Mesendoderm (in vitro differentiated cells): ENCODE results near the gene SMURF2.
A peak's percentile ranks its signal among the peaks of the same experiment; 100 is the strongest.

Experiments
- DNase-seq: peaks from one replicate; pipeline ENCODE4 v3.0.0; 2013
- H2AK5ac ChIP-seq: 2 replicates; pipeline ENCODE4 v1.6.1; 2013; ENCODE audit warnings: low read length, inconsistent platforms
- H2BK120ac ChIP-seq: 2 replicates; pipeline ENCODE4 v1.6.1; 2013; ENCODE audit warnings: low read depth, mild to moderate bottlenecking, low read length, moderate library complexity, mixed read lengths
- H2BK15ac ChIP-seq: replicated peaks from 2 replicates; pipeline ENCODE4 v1.6.1; 2013; ENCODE audit warnings: low read depth, mild to moderate bottlenecking, moderate library complexity
- H2BK5ac ChIP-seq: 2 replicates; pipeline ENCODE4 v1.6.1; 2013; ENCODE audit warnings: low read length, inconsistent platforms
- H3K18ac ChIP-seq: 2 replicates; pipeline ENCODE4 v1.6.1; 2013; ENCODE audit warnings: mild to moderate bottlenecking, low read length, mixed read lengths
- H3K23ac ChIP-seq: one replicate; pipeline ENCODE4 v1.6.1; 2013; ENCODE audit warnings: low read length
- H3K27ac ChIP-seq: 2 replicates; pipeline ENCODE4 v1.5.1; 2013; ENCODE audit warnings: low read depth, mild to moderate bottlenecking, inconsistent platforms, low read length, moderate library complexity
- H3K27me3 ChIP-seq: 2 replicates; pipeline ENCODE4 v1.6.1; 2013; ENCODE audit warnings: low read length, control low read depth, mild to moderate bottlenecking, inconsistent platforms; ENCODE audit not compliant: insufficient read depth, poor library complexity
- H3K36me3 ChIP-seq: 2 replicates; pipeline ENCODE4 v1.6.1; 2013; ENCODE audit warnings: low read length, inconsistent platforms; ENCODE audit not compliant: control insufficient read depth, insufficient read depth
- H3K4ac ChIP-seq: one replicate; pipeline ENCODE4 v1.6.1; 2013; ENCODE audit warnings: low read depth, mild to moderate bottlenecking, low read length, moderate library complexity
- H3K4me1 ChIP-seq: 2 replicates; pipeline ENCODE4 v1.6.1; 2013; ENCODE audit warnings: low read depth, low read length, inconsistent platforms; ENCODE audit not compliant: control insufficient read depth
- H3K4me2 ChIP-seq: 2 replicates; pipeline ENCODE4 v1.6.1; 2013; ENCODE audit warnings: low read length
- H3K4me3 ChIP-seq: 2 replicates; pipeline ENCODE4 v1.5.1; 2013; ENCODE audit warnings: mild to moderate bottlenecking, low read length
- H3K56ac ChIP-seq: one replicate; pipeline ENCODE4 v1.6.1; 2013; ENCODE audit warnings: low read length
- H3K79me1 ChIP-seq: 2 replicates; pipeline ENCODE4 v1.6.1; 2013; ENCODE audit warnings: low read length, inconsistent platforms
- H3K79me2 ChIP-seq: 2 replicates; pipeline ENCODE4 v1.6.1; 2013; ENCODE audit warnings: mild to moderate bottlenecking, low read length; ENCODE audit not compliant: control insufficient read depth, insufficient read depth
- H3K9ac ChIP-seq: 2 replicates; pipeline ENCODE4 v1.6.1; 2013; ENCODE audit warnings: low read length, inconsistent platforms
- H4K5ac ChIP-seq: one replicate; pipeline ENCODE4 v1.6.1; 2013; ENCODE audit warnings: low read length
- H4K8ac ChIP-seq: one replicate; pipeline ENCODE4 v1.6.1; 2013; ENCODE audit warnings: low read depth, mild to moderate bottlenecking, control low read depth, low read length, moderate library complexity
- WGBS: extraction: QIAGEN DNeasy Blood & Tissue Kit; methylation state at CpG from one replicate; pipeline ENCODE4 v1.1.7; 2013; ENCODE audit warnings: low lambda C conversion rate, missing lambda C conversion rate; ENCODE audit not compliant: insufficient coverage; ENCODE audit errors: extremely low coverage; 5-methylcytosine and 5-hydroxymethylcytosine counted together

Gene SMURF2

DNA sequence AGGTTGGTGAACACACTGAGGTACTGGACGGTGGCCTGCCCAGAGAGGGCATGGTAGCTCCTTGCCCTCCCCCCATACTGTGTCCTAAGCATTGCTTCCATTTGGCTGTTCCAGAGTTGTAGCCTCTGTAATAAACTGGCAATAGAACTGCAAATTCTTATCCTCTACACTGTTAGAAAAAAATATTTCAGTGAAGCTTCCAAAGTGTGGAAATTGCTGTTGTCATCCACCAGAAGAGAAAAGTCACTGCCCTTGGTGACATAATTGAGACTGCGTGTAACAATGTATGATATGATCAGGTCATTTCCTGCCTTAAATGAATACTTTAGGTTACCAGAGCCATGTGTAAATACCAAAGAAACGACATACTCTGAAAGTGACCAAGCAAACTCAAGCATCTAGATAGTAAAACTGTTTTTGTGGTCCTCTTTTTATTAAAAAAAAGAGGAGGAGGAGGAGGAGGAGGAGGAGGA lies 89.4 kb downstream of the SMURF2 start:
- Histone ChIP-seq H2BK5ac (no peak overlapping the region), H3K4ac (no peak overlapping the region), H3K4me2 (no peak overlapping the region), H4K8ac (no peak overlapping the region), H3K23ac (no peak overlapping the region), H3K4me1 (no peaks in the 10 kb centered on the region), H3K56ac (no peak overlapping the region), H3K27me3 (no peaks in the 10 kb centered on the region), H3K27ac (no peak overlapping the region), H3K18ac (no peak overlapping the region), H3K79me1 (no peaks in the 10 kb centered on the region), H2BK120ac (no peak overlapping the region), H4K5ac (no peak overlapping the region), H2BK15ac (no peak overlapping the region), H2AK5ac (no peak overlapping the region), H3K36me3 (no peaks in the 10 kb centered on the region), H3K4me3 (no peak overlapping the region), H3K9ac (no peak overlapping the region), H3K79me2 (no peaks in the 10 kb centered on the region)
- peak; percentile 56 for DNase-seq
- WGBS, result no CpG with 5 or more reads among the region's 3 CpGs

DNA sequence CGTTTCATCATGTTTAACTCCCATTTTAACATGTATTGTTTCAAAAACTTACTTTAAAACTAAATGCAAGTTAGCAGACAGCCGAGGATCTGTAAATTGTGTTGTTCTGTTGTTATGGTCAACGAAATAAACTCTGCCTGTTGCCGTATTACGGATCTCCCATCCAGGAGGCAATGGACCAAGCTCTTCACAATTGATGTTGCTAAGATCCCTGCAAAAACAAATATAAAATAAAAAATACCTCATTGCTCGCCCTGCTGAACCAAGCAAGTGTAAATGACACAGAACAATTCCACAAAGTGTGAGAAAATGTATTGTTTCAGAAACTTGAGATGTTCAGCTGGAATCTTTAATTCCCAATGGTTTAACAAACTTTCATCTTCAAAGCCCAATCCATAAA lies 90.4 kb downstream of the SMURF2 start:
- H3K23ac ChIP-seq, result no peak overlapping the region
- no CpG with 5 or more reads among the region's 6 CpGs for WGBS
- no peaks in the 10 kb centered on the region for H3K36me3 ChIP-seq
- no peaks in the 10 kb centered on the region for H3K79me2 ChIP-seq
- H3K27ac ChIP-seq, result no peak overlapping the region
- no peaks in the 10 kb centered on the region for H3K4me1 ChIP-seq
- H3K18ac ChIP-seq, result no peak overlapping the region
- no peak overlapping the region for H3K4ac ChIP-seq
- no peak overlapping the region for H3K9ac ChIP-seq
- no peak for DNase-seq
- no peak overlapping the region for H2BK120ac ChIP-seq
- no peak overlapping the region for H3K4me3 ChIP-seq
- no peaks in the 10 kb centered on the region for H3K79me1 ChIP-seq
- H3K56ac ChIP-seq, result no peak overlapping the region
- no peak overlapping the region for H4K8ac ChIP-seq
- no peak overlapping the region for H2BK15ac ChIP-seq
- no peak overlapping the region for H2AK5ac ChIP-seq
- no peak overlapping the region for H3K4me2 ChIP-seq
- H3K27me3 ChIP-seq, result no peaks in the 10 kb centered on the region
- no peak overlapping the region for H4K5ac ChIP-seq
- no peak overlapping the region for H2BK5ac ChIP-seq

DNA sequence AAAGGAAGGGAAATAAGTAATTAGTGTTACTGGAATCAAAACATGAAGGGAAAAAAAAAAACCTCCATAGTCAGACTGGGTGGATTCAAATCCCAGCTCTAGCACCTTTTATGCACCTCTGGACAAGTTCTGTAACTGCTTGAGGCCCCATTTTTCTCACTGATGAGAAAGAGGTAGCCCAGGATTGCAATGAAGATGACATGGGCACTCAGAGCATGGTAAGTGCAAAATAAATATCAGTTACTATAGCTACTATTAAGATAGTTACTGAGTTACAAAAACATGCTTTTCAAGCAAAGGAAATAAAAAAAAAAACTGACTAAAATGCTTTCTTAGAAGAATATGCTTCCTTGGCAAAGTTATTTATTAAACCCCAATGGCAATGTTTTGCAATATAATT lies 96.5 kb downstream of the SMURF2 start:
- Histone ChIP-seq H3K36me3 (no peaks in the 10 kb centered on the region), H3K23ac (no peak overlapping the region), H3K27me3 (no peaks in the 10 kb centered on the region), H3K9ac (no peak overlapping the region), H3K79me2 (no peaks in the 10 kb centered on the region), H3K18ac (no peak overlapping the region), H2BK15ac (no peak overlapping the region), H3K4me1 (no peaks in the 10 kb centered on the region), H2BK5ac (no peak overlapping the region), H2AK5ac (no peak overlapping the region), H4K5ac (no peak overlapping the region), H3K4me3 (no peak overlapping the region), H2BK120ac (no peak overlapping the region), H3K4me2 (no peak overlapping the region), H3K79me1 (no peaks in the 10 kb centered on the region), H3K27ac (no peak overlapping the region), H4K8ac (no peak overlapping the region), H3K4ac (no peak overlapping the region), H3K56ac (no peak overlapping the region)
- no peak for DNase-seq

DNA sequence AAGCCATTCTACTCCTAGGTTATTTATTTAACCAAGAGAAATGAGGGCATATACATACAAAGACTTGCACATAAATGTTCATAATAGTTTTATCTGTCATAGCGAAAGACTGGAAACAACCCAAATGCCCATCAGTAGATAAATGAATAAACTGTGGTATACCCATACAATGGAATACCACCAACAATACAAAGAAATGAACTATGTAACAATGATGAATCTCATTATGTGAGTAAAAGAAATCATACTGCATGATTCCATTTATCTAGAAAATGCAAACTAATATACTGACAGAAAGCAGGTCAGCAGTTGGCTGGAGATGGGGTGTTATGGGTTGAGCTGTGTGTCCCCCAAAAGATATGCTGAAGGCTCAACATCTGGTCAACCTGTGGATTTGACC lies 98.0 kb downstream of the SMURF2 start:
- Histone ChIP-seq H2BK5ac (no peak overlapping the region), H4K5ac (no peak overlapping the region), H3K4me3 (no peak overlapping the region), H3K18ac (no peak overlapping the region), H3K9ac (no peak overlapping the region), H3K36me3 (no peaks in the 10 kb centered on the region), H4K8ac (no peak overlapping the region), H3K27me3 (no peaks in the 10 kb centered on the region), H2AK5ac (no peak overlapping the region), H3K4ac (no peak overlapping the region), H3K79me2 (no peaks in the 10 kb centered on the region), H3K4me2 (no peak overlapping the region), H3K56ac (no peak overlapping the region), H2BK120ac (no peak overlapping the region), H2BK15ac (no peak overlapping the region), H3K4me1 (no peaks in the 10 kb centered on the region), H3K79me1 (no peaks in the 10 kb centered on the region), H3K27ac (no peak overlapping the region), H3K23ac (no peak overlapping the region)
- WGBS, result no CpG with 5 or more reads among the region's 1 CpG
- no peak for DNase-seq

DNA sequence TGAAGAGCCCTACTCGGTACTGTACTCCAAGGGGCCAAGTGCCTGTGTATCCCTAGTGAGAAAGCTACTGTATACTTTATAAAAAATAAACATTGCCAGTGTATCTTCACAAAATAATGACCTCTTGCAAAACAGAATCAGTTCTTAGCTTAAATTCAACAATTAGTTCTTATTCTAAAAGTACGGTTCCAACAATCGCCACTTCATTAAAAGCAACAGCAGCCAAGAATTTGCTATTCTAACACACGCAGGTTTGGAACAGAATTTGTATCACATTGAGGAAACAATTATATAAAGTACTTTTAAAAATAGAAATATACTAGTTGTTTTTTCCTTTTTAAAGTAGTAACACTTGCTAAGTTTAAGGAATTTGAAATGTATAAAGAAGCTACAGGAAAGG lies 106.8 kb downstream of the SMURF2 start:
- Histone ChIP-seq H2AK5ac (no peak overlapping the region), H3K27ac (no peak overlapping the region), H3K4me1 (no peaks in the 10 kb centered on the region), H3K4me2 (no peak overlapping the region), H3K36me3 (no peaks in the 10 kb centered on the region), H2BK120ac (no peak overlapping the region), H3K56ac (no peak overlapping the region), H3K27me3 (no peaks in the 10 kb centered on the region), H3K4ac (no peak overlapping the region), H3K4me3 (no peak overlapping the region), H3K9ac (no peak overlapping the region), H3K79me1 (no peaks in the 10 kb centered on the region), H2BK5ac (no peak overlapping the region), H4K8ac (no peak overlapping the region), H3K23ac (no peak overlapping the region), H3K18ac (no peak overlapping the region), H3K79me2 (no peaks in the 10 kb centered on the region), H4K5ac (no peak overlapping the region), H2BK15ac (no peak overlapping the region)
- WGBS, result no CpG with 5 or more reads among the region's 4 CpGs
- DNase-seq, result no peak

DNA sequence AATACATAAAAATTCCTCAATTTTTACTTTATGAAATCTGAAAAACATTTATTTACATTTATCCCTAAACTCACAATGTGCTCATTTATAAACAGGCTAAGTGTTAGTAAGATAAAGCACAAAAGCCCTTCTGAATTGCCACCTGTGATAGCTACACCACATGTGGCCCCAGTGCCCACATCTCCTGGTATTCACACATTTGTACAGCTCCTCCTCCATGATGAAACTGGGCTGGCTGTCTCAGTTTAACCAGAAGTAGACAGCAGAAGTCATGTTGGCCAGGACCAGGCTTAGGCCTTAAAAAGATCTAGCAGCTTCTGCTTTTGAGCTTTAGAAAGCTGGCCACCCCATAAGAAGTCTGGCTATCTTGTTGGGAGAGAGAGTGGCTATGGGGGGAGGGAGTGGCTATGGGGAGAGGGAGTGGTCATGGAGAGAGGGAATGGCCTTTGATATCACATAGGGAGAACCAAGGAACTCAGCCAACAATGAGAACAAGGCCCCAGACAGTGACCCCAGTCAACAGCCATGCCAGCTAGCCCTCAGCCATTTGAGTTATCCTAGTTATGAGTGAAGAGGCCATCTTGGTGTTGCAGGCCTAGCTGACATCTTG lies 108.0 kb downstream of the SMURF2 start:
- no peak overlapping the region for H3K27ac ChIP-seq
- no peaks in the 10 kb centered on the region for H3K79me2 ChIP-seq
- H3K4me1 ChIP-seq, result no peaks in the 10 kb centered on the region
- H3K9ac ChIP-seq, result no peak overlapping the region
- no peak overlapping the region for H4K5ac ChIP-seq
- no peak overlapping the region for H2BK120ac ChIP-seq
- H4K8ac ChIP-seq, result no peak overlapping the region
- H3K27me3 ChIP-seq, result no peaks in the 10 kb centered on the region
- no peak overlapping the region for H3K23ac ChIP-seq
- H2BK15ac ChIP-seq, result no peak overlapping the region
- DNase-seq, result peak; percentile 13
- H3K36me3 ChIP-seq, result no peaks in the 10 kb centered on the region
- H3K56ac ChIP-seq, result no peak overlapping the region
- no peaks in the 10 kb centered on the region for H3K79me1 ChIP-seq
- H2AK5ac ChIP-seq, result no peak overlapping the region
- H3K4me3 ChIP-seq, result no peak overlapping the region
- H3K4me2 ChIP-seq, result no peak overlapping the region
- H3K18ac ChIP-seq, result no peak overlapping the region
- no peak overlapping the region for H3K4ac ChIP-seq
- H2BK5ac ChIP-seq, result no peak overlapping the region
